AG10803 (cell line): Measurements from ENCODE around the gene SPTLC1.

Experiments
- DNase-seq: peaks from one replicate; pipeline ENCODE4 v3.0.0; 2010; ENCODE audit warnings: low read depth
- H3K4me3 ChIP-seq: 2 replicates; pipeline ENCODE4 v1.5.1; 2011; ENCODE audit warnings: mild to moderate bottlenecking, low read length, control low read depth
- CTCF ChIP-seq: conservative IDR thresholded peaks from 2 replicates; pipeline ENCODE4 v1.5.1; 2011; ENCODE audit warnings: mild to moderate bottlenecking, low read length, control low read depth, inconsistent platforms

The SPTLC1 gene

GRCh38 chr9:92035687-92036410, 79.4 kb downstream of the SPTLC1 start:
- no peak for TF ChIP-seq CTCF
- H3K4me3 ChIP-seq: no peak overlapping the region
- peak; percentile 87 for DNase-seq

GRCh38 chr9:92035146-92035545, 80.1 kb downstream of the SPTLC1 start:
- TF ChIP-seq CTCF: no peak
- H3K4me3 ChIP-seq: no peak overlapping the region
- peak; percentile 76 for DNase-seq

GRCh38 chr9:92033991-92034390, 81.2 kb downstream of the SPTLC1 start:
- no peak for DNase-seq

GRCh38 chr9:92033307-92033706, 81.9 kb downstream of the SPTLC1 start:
- H3K4me3 ChIP-seq: no peak overlapping the region
- no peak for DNase-seq
- TF ChIP-seq CTCF: no peak

More at GRCh38 chr9:92033991-92034390, 81.2 kb downstream of the SPTLC1 start:
- no peak overlapping the region for H3K4me3 ChIP-seq
- TF ChIP-seq CTCF: no peak

GRCh38 chr9:92032891-92033290, 82.3 kb downstream of the SPTLC1 start:
- DNase-seq: no peak
- no peak overlapping the region for H3K4me3 ChIP-seq
- no peak for TF ChIP-seq CTCF

- H3K4me3 ChIP-seq: no peak overlapping the region
These were observed 84.8 kb downstream of the SPTLC1 start for GRCh38 chr9:92030367-92030766.

More at GRCh38 chr9:92030367-92030766, 84.8 kb downstream of the SPTLC1 start:
- TF ChIP-seq CTCF: no peak
- DNase-seq: no peak
